GM23338 (cell line): ENCODE results near the gene KAT14. TPM values are rescaled to one million over a fixed set of nuclear protein-coding genes. Genes with fewer than 3 reads are reported as not detected.

Experiments
- ATAC-seq: fragments of 200-7000 bp; cut with Tn5 transposase; 3 replicates; pipeline ENCODE4 v1.9.1; 2020
- DNase-seq: peaks from one replicate; pipeline ENCODE4 v3.0.0-alpha.2; 2015; ENCODE audit warnings: low spot score
- H2AFZ ChIP-seq: fragments of 200-600 bp; sonication (generic); 2 replicates; pipeline ENCODE4 v1.8.0; 2016; ENCODE audit warnings: antibody characterized with exemption, mild to moderate bottlenecking, moderate library complexity
- H3F3A ChIP-seq: fragments of 200-600 bp; sonication (generic); replicated peaks from 2 replicates; pipeline ENCODE4 v1.8.0; 2017; ENCODE audit warnings: antibody characterized with exemption, mixed run types, low read depth
- H3K27ac ChIP-seq: fragments of 200-600 bp; sonication (generic); 2 replicates; pipeline ENCODE4 v1.6.1; 2016; ENCODE audit warnings: low read depth
- H3K27me3 ChIP-seq: fragments of 200-600 bp; sonication (generic); 2 replicates; pipeline ENCODE4 v1.8.0; 2016; ENCODE audit warnings: mild to moderate bottlenecking, mixed run types, moderate library complexity; ENCODE audit not compliant: insufficient read depth
- H3K36me3 ChIP-seq: fragments of 200-600 bp; sonication (generic); 2 replicates; pipeline ENCODE4 v1.8.0; 2016; ENCODE audit warnings: mild to moderate bottlenecking; ENCODE audit not compliant: insufficient read depth
- H3K4me1 ChIP-seq: fragments of 200-600 bp; sonication (generic); 2 replicates; pipeline ENCODE4 v1.8.0; 2016; ENCODE audit warnings: mild to moderate bottlenecking, moderate library complexity; ENCODE audit not compliant: insufficient read depth
- H3K4me2 ChIP-seq: fragments of 200-600 bp; sonication (generic); 2 replicates; pipeline ENCODE4 v1.7.1; 2017; ENCODE audit warnings: mixed run types
- H3K4me3 ChIP-seq: fragments of 200-600 bp; sonication (generic); 2 replicates; pipeline ENCODE4 v1.6.1; 2016; ENCODE audit warnings: mixed run types
- H3K79me2 ChIP-seq: fragments of 200-600 bp; sonication (generic); replicated peaks from 2 replicates; pipeline ENCODE4 v1.8.0; 2017; ENCODE audit warnings: mild to moderate bottlenecking; ENCODE audit not compliant: insufficient read depth
- H3K9me2 ChIP-seq: fragments of 200-600 bp; sonication (generic); 2 replicates; pipeline ENCODE4 v1.8.0; 2017; ENCODE audit not compliant: insufficient read depth
- H4K20me1 ChIP-seq: fragments of 200-600 bp; sonication (generic); replicated peaks from 2 replicates; pipeline ENCODE4 v1.8.0; 2017; ENCODE audit warnings: mild to moderate bottlenecking; ENCODE audit not compliant: insufficient read depth
- H3K27ac Mint-ChIP-seq: 2 replicates; pipeline ENCODE4 v1.8.0; 2020; ENCODE audit warnings: inconsistent platforms, mild to moderate bottlenecking, moderate library complexity, mixed read lengths
- H3K27me3 Mint-ChIP-seq: 3 replicates; pipeline ENCODE4 v1.8.0; 2022; ENCODE audit warnings: low read depth, mild to moderate bottlenecking, moderate library complexity, mixed read lengths, inconsistent platforms; ENCODE audit not compliant: insufficient read depth, poor library complexity
- H3K36me3 Mint-ChIP-seq: 3 replicates; pipeline ENCODE4 v1.8.0; 2021; ENCODE audit warnings: low read depth, mild to moderate bottlenecking, inconsistent platforms, moderate library complexity, mixed read lengths
- H3K4me1 Mint-ChIP-seq: 3 replicates; pipeline ENCODE4 v1.8.0; 2020; ENCODE audit warnings: mild to moderate bottlenecking, inconsistent platforms, mixed read lengths
- H3K4me3 Mint-ChIP-seq: 3 replicates; pipeline ENCODE4 v1.8.0; 2021; ENCODE audit warnings: moderate library complexity, mild to moderate bottlenecking, inconsistent platforms, mixed read lengths
- H3K9me3 Mint-ChIP-seq: 3 replicates; pipeline ENCODE4 v1.8.0; 2020; ENCODE audit warnings: moderate library complexity, mild to moderate bottlenecking, inconsistent platforms, mixed read lengths
- CREB1 ChIP-seq: fragments of 250-450 bp; sonication (Bioruptor Pico); IDR thresholded peaks from 2 replicates; pipeline ENCODE4 v1.5.0; 2020; ENCODE audit warnings: low read depth, mild to moderate bottlenecking, moderate library complexity
- EZH2 ChIP-seq: fragments of 200-600 bp; sonication (generic); IDR thresholded peaks from one replicate; pipeline ENCODE4 v1.8.0; 2017; ENCODE audit warnings: antibody characterized with exemption, mild to moderate bottlenecking, low read depth; ENCODE audit not compliant: unreplicated experiment
- EZH2phosphoT487 ChIP-seq: fragments of 200-600 bp; sonication (generic); IDR thresholded peaks from one replicate; pipeline ENCODE4 v1.8.1; 2018; ENCODE audit warnings: antibody characterized with exemption; ENCODE audit not compliant: unreplicated experiment
- JUNB ChIP-seq: IDR thresholded peaks from one replicate; pipeline ENCODE4 v1.6.1; 2016; ENCODE audit warnings: antibody characterized with exemption; ENCODE audit not compliant: unreplicated experiment
- NANOG ChIP-seq: IDR thresholded peaks from 2 replicates; pipeline ENCODE4 v1.6.1; 2016; ENCODE audit warnings: antibody characterized with exemption, borderline replicate concordance
- POLR2AphosphoS5 ChIP-seq: IDR thresholded peaks from 2 replicates; pipeline ENCODE4 v1.6.1; 2016; ENCODE audit warnings: antibody characterized with exemption, low read depth
- REST ChIP-seq: IDR thresholded peaks from one replicate; pipeline ENCODE4 v1.6.1; 2018; ENCODE audit warnings: antibody characterized with exemption; ENCODE audit not compliant: unreplicated experiment
- STAT1 ChIP-seq: IDR thresholded peaks from one replicate; pipeline ENCODE4 v1.6.1; 2016; ENCODE audit warnings: antibody characterized with exemption; ENCODE audit not compliant: unreplicated experiment
- ZNF114 ChIP-seq: fragments of 250-450 bp; sonication (Bioruptor Pico); IDR thresholded peaks from 2 replicates; pipeline ENCODE4 v1.5.0; 2020; ENCODE audit warnings: mild to moderate bottlenecking, moderate library complexity
- ZNF331 ChIP-seq: fragments of 250-450 bp; sonication (Bioruptor Pico); IDR thresholded peaks from 2 replicates; pipeline ENCODE4 v1.5.0; 2020; ENCODE audit warnings: low read depth, mild to moderate bottlenecking, moderate library complexity
- long read RNA-seq: library from polyadenylated mRNA; unstranded; transcript quantifications from one replicate; pipeline ENCODE4 v2.0.0, GENCODE V29; 2020; ENCODE audit not compliant: unreplicated experiment
- polyA plus RNA-seq: library from polyadenylated mRNA; unstranded; fragments of >200 nt; fragmentation: Nextera tagmentation; extraction: Ambion mirVana; gene quantifications from 2 replicates; pipeline ENCODE4 v1.2.1, GENCODE V29; 2016
- total RNA-seq: library from RNA; depleted of rRNA; stranded (reverse); fragments of >200 nt; shearing (Covaris generic); gene quantifications from 2 replicates; pipeline ENCODE4 v1.2.3, GENCODE V29; 2014; rRNA removed
- TF ChIP-seq, protein P1 (sequence below): IDR thresholded peaks from 2 replicates; pipeline ENCODE4 v1.6.1; 2016; ENCODE audit warnings: antibody characterized with exemption
- TF ChIP-seq, protein P2 (sequence below), 2 experiments: fragments of 200-600 bp in 1 of 2; sonication (generic) in 1 of 2; conservative IDR thresholded peaks; 2 replicates each; pipeline versions ENCODE4 v1.5.1 to v1.6.1; 2016 to 2017; ENCODE audit warnings: antibody characterized with exemption in 2 of 2, low read depth in 2 of 2, mild to moderate bottlenecking in 2 of 2, moderate library complexity in 1 of 2

KAT14 gene, protein sequence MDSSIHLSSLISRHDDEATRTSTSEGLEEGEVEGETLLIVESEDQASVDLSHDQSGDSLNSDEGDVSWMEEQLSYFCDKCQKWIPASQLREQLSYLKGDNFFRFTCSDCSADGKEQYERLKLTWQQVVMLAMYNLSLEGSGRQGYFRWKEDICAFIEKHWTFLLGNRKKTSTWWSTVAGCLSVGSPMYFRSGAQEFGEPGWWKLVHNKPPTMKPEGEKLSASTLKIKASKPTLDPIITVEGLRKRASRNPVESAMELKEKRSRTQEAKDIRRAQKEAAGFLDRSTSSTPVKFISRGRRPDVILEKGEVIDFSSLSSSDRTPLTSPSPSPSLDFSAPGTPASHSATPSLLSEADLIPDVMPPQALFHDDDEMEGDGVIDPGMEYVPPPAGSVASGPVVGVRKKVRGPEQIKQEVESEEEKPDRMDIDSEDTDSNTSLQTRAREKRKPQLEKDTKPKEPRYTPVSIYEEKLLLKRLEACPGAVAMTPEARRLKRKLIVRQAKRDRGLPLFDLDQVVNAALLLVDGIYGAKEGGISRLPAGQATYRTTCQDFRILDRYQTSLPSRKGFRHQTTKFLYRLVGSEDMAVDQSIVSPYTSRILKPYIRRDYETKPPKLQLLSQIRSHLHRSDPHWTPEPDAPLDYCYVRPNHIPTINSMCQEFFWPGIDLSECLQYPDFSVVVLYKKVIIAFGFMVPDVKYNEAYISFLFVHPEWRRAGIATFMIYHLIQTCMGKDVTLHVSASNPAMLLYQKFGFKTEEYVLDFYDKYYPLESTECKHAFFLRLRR
- total RNA-seq (24.6 and 25.0 TPM in 2 replicates), polyA plus RNA-seq (17.3 and 17.8 TPM in 2 replicates)
- long read RNA-seq, partial matches to known transcripts: 2 of 11 reads
- long read RNA-seq, other reads (novel, unspliced or antisense): 5 of 11 reads

DNA sequence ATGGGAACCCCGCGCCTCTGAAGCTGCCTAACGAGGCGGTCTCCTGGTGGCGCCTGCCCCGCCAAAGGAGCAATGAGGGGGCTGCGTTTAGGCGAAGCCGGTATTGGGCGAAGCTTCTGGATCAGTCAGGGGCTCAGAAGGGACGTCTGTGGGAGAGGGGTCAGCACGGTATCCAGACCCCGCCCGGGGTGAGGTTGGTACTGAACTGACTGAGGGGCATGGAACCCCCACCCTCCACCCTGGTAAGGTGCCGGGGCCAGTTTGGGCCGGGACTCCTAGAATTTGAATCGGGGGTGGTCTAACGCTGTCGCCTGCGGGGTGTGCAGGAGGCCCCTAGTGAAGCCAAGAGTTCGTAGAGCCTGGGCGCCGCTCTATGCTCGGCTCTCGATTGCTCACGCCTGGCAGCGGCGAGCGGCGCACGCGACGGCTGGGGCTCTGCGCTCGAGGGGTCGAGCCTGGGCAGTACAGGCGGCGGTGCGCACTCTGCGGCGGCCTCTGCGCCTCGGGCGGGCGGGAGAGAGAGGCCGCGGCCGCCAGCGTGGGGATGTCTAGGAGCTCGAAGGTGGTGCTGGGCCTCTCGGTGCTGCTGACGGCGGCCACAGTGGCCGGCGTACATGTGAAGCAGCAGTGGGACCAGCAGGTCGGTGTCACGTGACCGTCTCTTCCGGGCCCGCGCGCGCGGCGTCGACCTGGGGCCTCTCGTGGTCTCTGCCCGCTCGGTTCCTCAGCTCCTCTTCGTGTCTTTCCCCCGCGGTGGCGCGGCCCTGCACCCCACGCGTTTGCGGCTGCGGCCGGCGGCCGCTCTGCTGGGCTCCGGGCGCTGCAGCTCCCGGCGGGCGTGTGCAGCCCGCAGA is at the start of gene KAT14, which contains the start of gene PET117:
TSS of gene KAT14 (plus strand) at position 452 of the 854 bp plus-strand sequence. CDS start 4,798 bp downstream, outside the sequence.
TSS of gene PET117 (plus strand) at position 452 of the 854 bp plus-strand sequence. CDS start at position 545, 93 bp downstream.
- H3K27me3 Mint-ChIP-seq: peaks cover 5% of the 10 kb centered on the region
- ATAC-seq: peak; percentile 94
- peaks cover 18% of the 10 kb centered on the region for H4K20me1 ChIP-seq
- no peak for TF ChIP-seq ZNF114 (CRISPR knock-in tag)
- no peak for TF ChIP-seq JUNB
- TF ChIP-seq EZH2phosphoT487: no peak
- peak; percentile 84 for TF ChIP-seq POLR2AphosphoS5
- no peak for TF ChIP-seq NANOG
- TF ChIP-seq, protein P1, sequence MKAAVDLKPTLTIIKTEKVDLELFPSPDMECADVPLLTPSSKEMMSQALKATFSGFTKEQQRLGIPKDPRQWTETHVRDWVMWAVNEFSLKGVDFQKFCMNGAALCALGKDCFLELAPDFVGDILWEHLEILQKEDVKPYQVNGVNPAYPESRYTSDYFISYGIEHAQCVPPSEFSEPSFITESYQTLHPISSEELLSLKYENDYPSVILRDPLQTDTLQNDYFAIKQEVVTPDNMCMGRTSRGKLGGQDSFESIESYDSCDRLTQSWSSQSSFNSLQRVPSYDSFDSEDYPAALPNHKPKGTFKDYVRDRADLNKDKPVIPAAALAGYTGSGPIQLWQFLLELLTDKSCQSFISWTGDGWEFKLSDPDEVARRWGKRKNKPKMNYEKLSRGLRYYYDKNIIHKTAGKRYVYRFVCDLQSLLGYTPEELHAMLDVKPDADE: peak; percentile 71; the same call in 1 of the 2 replicates
- TF ChIP-seq ZNF331 (CRISPR knock-in tag): no peak
- TF ChIP-seq CREB1 (CRISPR knock-in tag): peak; percentile 76
- TF ChIP-seq STAT1: no peak
- TF ChIP-seq EZH2: no peak
- TF ChIP-seq REST: peak; percentile 18
- TF ChIP-seq, protein P2, sequence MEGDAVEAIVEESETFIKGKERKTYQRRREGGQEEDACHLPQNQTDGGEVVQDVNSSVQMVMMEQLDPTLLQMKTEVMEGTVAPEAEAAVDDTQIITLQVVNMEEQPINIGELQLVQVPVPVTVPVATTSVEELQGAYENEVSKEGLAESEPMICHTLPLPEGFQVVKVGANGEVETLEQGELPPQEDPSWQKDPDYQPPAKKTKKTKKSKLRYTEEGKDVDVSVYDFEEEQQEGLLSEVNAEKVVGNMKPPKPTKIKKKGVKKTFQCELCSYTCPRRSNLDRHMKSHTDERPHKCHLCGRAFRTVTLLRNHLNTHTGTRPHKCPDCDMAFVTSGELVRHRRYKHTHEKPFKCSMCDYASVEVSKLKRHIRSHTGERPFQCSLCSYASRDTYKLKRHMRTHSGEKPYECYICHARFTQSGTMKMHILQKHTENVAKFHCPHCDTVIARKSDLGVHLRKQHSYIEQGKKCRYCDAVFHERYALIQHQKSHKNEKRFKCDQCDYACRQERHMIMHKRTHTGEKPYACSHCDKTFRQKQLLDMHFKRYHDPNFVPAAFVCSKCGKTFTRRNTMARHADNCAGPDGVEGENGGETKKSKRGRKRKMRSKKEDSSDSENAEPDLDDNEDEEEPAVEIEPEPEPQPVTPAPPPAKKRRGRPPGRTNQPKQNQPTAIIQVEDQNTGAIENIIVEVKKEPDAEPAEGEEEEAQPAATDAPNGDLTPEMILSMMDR (conservative IDR thresholded peaks at IDR 0.05; ENCODE audit: low read depth in 2 of 2): no peak

More for the DNA sequence above, at the start of gene KAT14, which contains the start of gene PET117:
- Histone ChIP-seq H3K79me2 (peaks cover 46% of the 10 kb centered on the region), H3K4me3 (peak within 1 kb of the TSS; percentile 99), H3K27me3 (peaks cover 5% of the 10 kb centered on the region; the same call in 1 of the 2 replicates), H3K27ac (peak within 1 kb of the TSS; percentile 81), H3F3A (no peaks in the 10 kb centered on the region), H3K36me3 (peaks cover 9% of the 10 kb centered on the region; the same call in 1 of the 2 replicates), H3K9me2 (no peaks in the 10 kb centered on the region), H3K4me2 (peak within 1 kb of the TSS; percentile 99), H3K4me1 (peaks cover 15% of the 10 kb centered on the region), H2AFZ (peak within 1 kb of the TSS; percentile 94)
- H3K4me1 Mint-ChIP-seq: peaks cover 20% of the 10 kb centered on the region
- DNase-seq: peak; percentile 95
- H3K36me3 Mint-ChIP-seq: peaks cover 8% of the 10 kb centered on the region
- H3K27ac Mint-ChIP-seq: peak within 1 kb of the TSS; percentile 96
- H3K9me3 Mint-ChIP-seq: no peaks in the 10 kb centered on the region; the same call in 2 of the 3 replicates
- peak within 1 kb of the TSS; percentile 91 for H3K4me3 Mint-ChIP-seq
